CD4-positive, alpha-beta T cell treated with Interleukin-21 for 1 hour (primary cell): ENCODE results near the gene RMDN3.

Source experiments
- DNase-seq: peaks from one replicate; pipeline ENCODE4 v3.0.0-alpha.2; 2020

RMDN3 gene

DNA sequence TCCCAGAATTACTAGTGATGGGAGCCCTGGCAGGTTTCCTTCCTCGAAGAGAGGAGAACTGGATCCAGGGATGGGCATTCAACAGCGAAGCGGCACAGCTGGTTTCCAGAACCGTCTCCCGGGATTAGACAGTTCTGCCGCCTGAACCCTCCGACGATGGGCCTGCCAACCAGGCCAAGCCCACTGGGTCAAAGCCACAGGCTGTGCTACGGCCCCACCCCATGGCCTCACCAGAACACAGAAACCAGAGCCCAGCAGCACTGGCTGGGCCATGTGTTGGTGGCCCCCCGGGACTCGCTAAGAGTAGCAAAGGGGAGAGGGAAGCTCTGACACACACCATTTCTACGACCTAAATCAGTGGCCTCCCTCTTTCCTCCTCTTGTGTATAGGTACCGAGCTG lies 17.0 kb upstream of the RMDN3 start:
- DNase-seq: no peak

DNA sequence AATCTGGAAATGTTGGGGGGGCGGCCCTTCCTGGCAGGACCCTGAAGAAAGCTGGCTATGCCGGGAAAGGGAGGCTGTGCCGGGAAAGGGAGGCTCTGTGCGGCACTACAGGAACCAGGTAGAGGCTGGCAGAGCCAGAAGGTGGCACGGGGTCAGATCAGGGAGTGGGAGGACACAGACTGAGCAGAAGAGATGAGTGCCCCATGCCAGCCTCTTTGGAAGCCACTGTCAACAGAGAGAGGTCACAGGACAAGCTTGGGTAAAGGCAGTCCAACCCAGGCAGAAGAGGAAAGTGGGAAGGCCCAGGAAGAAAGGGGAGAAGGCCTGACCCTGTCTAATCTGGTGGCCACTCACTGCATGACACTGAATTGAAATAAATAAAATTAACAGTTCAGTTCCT lies 16.2 kb upstream of the RMDN3 start:
- DNase-seq: no peak

DNA sequence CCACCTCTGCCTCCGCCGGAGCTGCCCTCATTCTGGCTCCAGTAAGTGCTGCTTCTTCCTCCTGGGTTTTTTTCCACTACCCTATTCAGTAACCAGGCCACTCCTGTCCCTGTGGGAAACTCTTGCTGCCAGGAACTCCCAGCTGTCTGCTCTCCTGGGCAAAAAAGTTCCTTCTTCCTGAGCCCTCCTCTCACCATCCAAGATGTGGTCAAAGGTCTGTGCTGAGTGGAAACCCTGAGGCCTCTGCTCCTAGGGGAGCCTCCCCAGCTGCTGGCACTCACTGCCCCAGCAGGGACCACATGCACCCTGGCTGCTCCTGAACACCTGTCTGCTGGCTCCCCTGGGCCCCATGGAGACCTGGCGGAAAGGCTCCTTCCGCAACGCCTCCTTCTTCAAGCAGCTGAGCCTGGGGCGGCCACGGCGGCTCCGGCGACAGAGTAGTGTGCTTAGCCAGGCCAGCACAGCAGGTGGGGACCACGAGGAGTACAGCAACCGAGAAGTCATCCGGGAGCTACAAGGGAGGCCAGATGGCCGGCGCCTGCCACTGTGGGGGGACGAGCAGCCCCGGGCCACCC lies 15.2 kb upstream of the RMDN3 start:
- DNase-seq: no peak

DNA sequence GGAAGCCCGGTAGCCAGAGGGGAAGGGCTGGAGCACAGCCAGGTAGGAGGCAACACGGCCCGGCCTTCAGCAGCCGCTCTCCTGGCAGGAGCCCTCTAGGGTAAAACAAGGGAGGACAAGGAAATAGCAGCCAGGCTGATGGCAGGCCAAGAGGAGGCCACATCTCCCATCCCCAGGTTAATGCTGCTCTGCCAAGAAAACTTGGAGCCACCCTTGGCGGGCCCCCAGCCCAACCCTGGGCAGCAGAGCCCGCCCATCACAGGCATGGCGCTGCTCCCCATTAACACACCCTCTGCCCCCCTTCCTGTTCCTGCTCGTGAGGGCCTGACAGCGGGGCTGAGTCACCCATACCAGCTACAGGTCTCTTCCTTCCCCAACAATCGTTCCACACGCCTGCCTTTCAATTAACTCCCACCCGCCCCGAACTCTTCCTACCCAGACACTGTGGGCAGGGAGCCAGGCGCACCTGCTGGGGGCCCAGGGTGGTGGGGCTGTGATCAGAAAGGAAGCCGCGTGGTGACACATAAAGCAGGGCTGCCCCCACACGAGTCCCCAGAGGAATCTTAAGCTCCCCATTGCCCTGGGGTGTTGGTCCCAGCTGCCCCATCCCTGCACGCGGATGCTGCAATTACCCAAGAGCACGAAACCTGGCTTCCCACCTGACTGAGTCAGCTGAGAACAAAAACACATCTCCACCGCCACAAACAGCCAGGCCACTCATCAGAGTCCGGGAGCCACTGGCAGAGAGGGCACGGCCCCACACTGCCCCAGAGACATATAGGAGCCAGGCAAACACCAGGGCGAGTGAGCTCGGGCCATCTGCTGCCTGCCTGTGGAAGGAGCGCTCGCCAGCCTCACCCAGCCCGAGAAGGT lies 14.5 kb upstream of the RMDN3 start, which contains the start of gene C15orf62:
Gene C15orf62, plus strand, starts transcription at position 707 of the 873 bp plus-strand sequence. CDS start 516 bp downstream, outside the sequence.
- peak; percentile 29 for DNase-seq

DNA sequence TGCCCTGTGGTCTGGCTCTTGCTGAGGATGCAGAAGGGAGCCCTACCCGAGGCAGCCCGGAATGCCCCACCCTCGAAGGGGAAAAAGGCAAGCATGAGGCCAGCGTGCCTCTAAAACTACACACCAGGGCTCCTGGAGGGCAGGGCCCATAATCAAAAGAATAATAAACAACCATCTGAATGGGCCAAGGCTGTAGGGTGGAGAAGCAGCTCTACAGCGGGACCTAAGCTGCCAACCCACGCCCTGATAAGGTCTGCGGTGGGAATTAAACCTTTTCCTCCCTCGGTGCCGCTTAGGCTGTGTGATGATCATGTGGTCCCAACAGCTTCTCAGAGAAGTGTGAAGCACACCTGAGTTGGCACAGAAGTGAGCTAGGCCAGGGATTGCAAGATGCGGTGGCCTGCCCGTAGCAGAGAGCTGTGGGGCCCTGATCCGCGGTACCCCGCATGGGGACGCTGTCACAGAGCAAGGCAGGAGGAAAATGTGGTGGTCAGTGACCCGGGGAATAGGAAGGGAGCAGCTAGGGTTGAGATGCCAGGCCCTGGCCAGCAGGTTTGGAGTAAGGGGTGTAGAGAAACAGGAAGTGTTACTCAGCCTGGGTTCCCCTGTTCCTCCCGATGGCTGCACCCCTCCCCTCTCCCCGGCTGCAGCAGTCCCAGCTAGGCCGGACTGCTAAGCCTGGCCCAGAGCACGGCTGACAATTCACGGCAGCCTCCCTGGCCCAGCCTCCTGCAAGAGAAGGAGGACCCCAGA lies 13.6 kb upstream of the RMDN3 start:
- DNase-seq: no peak

DNA sequence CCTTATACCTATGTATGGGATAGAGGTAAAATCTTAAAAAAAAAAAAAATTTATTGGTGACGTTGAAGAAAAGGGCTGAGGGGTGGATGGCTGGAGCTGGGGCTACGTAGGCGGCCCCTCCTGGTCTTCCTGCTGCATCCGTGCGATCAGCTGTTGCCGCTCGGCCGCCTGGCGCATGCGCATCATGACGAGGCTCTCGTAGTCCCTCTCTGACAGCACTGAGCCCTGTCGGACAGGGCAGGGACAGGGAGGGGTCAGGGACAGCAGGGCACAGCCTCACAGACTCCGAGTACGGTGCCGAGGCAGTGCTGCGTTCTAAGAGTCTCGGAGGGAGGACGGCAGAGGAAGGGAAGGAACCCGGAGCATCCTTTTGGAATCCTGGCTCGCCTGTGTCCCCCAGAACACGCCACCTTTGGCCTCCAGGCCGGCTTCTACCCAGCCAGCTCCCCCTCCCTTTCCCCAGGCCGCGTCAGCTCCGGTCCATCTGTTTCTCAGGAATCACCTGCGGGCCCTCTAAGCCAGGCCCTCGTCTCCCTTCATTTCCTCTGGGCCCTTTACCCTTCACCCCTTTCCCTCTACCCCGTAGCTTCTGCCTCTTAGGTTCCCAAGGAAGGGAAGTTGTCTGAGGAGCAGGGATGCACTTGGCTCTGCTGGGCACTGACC lies 12.9 kb upstream of the RMDN3 start:
- no peak for DNase-seq

DNA sequence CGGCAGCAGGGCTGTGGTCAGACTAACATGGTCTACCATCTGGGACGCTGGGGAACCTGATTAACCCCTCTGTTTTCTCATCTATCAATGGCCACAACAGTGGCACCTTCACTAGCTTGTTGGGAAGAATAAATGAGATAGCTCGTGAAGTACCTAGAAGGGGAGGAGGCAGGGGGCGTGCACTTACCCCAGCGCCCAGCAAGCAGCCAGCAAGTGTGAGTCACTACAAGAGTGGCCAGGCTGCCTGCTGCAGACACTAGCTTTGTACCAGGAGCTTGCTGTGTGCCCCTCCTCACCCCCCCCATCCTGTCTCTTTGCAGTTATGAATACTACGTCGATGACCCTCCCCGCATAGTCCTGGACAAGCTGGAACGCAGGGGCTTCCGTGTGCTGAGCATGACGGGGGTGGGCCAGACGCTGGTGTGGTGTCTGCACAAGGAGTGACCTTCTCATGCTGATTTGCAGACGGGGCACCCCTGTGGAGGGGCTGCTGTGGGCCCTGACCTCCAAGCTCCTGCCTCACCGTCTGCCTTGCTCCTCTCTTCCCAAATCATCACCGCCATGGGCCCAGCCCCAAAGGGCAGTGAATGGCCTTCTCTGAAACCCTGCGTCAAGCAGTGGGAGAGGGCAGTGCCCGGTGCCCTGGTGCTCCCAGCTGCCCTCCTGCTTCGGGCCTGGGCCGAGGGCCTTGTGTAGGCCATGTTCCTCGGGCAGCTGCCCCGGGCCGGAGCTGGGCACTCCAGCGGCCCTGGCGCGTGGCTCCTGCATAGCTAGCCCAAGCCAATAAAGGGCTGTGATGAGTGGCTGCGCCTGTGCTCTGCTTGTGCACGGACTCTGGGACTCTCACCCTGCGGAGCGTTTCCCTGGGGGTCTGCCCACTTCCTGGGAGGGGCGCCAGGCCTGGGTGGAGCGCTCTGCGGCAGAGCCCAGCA lies 12.1 kb upstream of the RMDN3 start:
- DNase-seq: no peak

DNA sequence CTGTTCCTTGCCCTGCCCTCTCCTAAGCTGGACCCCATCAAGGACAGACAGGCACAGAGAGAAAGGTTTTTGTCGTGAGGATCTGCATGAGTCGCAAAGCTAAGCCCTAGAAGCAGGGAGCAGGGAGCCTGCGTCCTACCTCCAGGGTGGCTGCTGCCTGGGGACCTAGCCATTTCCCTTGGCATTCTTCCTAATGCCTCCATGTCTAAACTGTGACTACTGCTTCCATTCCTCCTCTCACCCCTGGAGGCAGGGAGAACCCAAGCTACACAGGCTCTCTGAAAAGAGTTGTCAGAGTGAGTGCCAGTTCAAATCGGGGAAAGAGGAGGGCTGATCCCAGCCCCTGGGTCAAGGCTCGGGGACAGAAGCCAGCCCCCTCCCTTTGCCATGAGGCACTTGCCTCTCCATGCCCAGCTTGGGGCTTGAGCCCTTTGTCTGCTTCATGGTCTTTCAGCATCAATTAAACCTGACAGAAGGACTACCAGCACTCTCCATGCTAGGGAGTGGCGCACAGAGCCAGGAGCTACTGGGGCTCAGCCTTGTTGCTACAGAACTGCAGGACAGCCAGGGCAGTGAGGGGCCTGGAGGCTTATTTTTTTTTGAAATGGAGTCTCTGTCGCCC lies 11.3 kb upstream of the RMDN3 start:
- DNase-seq: no peak

DNA sequence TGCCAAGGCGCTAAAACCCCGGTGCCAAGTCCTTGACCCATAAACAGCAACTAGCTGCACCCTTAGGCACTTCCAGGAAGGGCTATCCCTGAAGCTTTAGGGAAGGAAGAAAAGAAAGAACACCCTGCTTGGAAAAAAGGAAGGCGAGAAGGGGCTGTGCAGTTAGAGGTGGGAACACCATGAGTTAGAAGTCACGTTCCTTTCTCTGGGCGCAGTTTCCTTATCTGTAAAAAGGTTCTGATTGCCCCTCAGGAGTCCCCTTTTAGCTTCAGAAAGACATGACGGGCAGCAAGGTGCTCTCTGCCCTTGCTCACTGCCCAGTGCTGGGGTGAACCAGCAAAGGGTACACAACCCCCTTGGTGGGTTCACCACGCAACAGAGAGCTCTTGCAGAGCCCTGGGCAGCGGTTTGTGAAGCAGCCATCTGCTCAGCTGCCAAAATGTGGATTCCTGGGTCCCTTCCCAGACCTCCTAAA lies 9.6 kb upstream of the RMDN3 start:
- no peak for DNase-seq

DNA sequence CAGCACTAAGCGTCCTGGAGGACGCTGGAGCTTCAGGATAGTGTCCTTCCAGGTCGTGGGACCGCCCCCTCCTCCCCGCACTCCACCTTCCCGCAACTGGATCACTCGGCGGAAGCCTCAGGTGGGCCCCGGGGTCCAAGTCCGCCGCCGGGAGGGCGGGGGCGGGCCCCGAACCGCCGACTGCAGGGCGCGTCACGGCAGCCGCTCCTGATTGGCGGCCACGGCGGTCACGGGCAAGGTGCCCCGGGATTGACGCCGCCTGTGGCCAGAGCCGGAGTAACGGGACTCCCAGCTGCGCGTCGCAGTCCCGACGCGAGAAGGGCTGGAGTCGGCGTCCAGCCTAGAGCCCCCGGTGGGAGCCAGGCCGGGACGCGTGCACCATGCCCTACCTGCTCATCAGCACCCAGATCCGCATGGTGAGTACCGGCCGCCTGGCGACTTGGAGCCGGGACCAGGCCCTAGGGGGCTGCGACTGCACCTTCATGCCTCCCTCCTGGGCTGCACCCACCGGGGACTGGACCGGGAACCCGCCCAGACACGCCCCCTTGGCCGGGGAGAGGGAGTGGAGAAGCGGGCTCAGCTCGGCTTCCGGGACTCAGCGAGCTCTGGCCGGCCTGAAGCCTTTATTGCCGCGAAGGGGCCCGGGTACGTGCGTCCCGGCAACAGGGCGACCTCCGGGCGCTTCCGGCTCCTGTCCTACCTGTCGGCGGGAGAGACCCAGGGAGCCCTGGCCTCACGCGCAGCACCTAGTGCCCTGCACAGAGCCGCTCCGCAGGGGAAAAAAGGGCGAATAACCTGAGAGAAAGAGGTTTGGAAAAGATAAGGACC lies 9.0 kb upstream of the RMDN3 start, which contains the start of gene GCHFR:
Gene GCHFR, plus strand, starts transcription at position 268 of the 828 bp plus-strand sequence. Its CDS starts 113 bp downstream, at position 381.
- DNase-seq: peak; percentile 74

DNA sequence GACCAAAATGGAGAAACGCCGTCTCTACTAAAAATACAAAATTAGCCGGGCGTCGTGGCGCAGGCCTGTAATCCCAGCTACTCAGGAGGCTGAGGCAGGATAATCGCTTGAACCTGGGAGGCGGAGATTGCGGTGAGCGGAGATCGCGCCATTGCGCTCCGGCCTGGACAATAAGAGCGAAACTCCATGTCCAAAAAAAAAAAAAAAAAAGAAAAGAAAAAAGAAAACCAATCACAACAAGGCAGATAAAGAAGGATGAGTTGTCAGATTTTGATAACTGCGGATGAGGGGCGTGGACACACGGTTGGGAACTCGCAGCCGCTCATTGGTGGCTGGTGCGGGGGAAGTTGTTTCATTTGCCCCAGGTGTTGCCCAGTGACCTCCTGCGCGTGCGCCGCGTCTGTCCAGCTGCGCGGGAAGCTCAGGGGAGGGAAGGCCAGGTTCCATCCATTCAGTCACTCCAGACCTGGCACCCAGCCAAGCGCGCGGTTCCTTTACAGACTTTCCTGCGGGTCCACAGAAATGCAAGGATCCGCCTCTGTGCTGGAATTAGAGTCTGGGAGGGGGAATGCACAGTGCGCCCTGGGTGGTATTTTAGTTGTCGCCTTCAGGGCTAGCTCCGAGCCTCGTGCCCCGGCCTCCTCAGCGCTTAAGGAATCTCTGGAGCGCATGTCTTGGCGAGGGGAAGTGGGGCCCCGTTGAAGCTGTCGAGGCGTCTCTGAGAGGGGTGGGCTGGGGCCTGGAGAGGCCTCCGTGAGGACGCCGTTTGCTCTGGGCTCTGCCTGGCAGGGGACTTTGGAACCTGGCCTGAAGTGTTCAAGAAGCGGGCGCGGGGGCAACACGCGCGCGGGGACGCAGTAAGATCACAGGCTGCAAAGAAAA lies 8.1 kb upstream of the RMDN3 start:
- DNase-seq: peak; percentile 40

DNA sequence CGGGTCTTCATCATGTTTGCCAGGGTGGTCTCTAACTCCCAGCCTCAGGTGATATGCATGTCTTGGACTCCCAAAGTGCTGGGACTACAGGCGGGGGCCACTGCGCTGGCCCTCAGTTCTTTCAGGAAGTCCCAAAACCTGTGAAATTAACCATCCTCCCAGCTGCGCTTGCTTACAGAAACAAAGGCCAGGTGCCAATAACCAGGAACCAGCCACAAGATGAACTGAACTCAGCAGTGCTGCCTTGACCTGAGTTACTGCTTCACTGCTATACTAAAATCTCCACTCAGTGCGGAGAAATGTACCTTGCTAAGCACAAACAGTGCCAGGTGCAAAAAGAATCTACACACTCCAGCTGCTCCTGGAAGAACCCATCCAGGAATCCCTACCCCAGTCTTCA lies 4.9 kb upstream of the RMDN3 start:
- DNase-seq: no peak

DNA sequence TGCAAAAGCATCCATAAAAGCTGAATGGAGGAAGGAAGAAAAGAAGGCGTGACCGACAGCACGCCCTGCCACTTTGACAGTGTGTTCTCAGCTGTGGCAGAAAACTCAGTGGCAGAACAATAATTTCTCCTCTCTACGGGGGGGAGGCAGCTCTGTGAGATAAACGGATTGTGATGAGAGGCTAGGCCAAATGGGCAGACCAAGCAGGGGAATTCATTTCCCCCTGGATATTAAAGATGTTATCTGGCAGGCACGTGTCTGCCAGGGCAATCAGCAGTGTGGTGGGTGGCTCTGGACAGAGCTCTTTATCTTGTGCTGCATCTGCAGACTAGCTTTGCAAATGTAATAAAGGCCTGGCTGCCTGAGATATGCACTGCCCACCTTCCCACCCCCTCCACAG lies 1.9 kb upstream of the RMDN3 start:
- DNase-seq: no peak

DNA sequence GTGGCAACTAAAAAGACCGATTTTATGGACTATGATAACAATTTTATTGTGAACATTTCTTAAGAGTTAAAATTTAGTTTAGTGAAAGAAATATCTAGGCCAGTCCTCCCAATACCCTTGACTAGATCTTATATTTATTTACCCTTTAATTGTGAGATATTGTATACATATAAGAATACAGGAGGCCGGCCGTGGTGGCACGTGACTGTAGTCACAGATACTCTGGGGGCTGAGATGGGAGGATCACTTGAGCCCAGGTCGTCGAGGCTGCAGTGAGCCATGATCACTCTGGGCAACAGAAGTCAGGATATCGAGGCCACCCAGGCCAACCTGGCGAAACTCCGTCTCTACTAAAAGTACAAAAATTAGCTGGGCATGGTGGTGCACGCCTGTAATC lies 756 bp upstream of the RMDN3 start:
- no peak for DNase-seq

DNA sequence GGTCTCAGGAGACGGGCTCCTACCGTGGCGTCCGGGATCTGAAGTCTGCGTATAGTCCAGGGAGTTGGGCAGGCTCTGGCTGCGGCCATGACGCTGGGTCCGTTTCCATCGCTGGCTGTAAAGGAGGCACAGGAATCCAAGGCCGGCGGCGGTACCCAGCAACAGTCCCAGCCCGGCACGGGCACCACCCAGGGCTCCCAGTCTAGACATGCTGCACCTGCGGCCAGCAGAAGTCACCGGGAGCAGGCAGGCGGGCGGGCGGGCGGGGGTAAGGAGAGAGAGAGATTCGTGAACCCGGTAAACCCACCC lies 526 bp downstream of the RMDN3 start:
- peak; percentile 31 for DNase-seq

DNA sequence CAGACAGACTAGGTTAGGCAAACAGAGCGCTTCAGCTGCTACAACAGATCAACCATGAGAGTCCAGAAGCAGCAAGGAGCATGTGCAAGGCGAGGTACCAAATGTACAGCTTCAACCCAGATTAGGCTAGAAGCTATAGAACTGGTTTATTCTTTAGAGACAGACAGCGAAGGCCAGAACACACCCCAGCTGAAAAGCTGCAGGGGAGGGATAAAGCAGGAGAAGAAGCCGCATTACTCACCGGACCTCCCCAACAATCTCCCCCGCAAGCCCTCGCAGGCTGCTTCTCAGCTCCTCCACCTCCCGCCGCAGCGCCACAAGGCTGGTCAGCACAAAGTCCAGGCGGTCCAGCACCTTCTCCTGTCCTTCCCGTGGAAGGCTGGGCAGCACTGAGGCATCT lies 3.3 kb downstream of the RMDN3 start:
- DNase-seq: no peak

DNA sequence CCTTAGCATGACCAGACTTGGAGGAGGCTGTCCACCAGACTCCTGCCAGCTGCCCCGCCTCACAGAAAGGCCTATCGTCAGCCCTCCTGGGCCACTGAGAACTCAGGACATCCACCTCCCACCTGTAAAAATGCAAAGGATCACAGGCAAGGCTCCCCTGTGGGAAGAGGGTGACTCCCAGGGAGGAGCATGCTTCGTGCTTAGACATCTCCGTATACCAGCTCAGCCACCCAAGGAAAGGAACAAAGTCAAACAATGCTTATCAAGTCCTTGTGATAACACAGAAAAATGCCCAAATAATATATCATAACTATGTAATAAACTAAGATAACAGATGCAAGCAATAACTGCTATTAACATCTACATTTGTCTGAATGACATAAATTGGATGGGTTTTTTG lies 4.2 kb downstream of the RMDN3 start:
- DNase-seq: no peak

DNA sequence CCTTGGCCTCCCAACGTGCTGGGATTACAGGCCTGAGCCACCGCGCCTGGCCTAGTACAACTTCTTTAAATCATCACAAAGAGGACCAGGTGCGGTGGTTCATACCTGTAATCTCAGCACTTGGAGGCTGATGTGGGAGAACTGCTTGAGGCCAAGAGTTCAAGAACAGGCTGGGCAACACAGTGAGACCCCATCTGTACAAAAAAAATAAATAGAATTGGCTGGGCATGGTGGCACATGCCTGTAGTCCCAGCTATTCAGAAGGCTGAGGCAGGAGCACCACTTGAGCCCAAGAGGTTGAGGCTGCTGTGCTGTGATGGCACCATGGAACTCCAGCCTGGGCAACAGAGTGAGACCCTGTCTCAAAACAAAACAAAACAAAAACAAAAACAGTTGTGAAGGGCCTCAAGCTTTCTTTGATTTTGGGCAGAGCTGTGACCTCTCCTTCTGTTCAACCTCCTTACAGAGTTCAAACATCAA lies 5.9 kb downstream of the RMDN3 start:
- DNase-seq: no peak
